RPMI7951 (cell line): ENCODE measurements around the gene BCL2A1. TPM values are rescaled to one million over a fixed set of nuclear protein-coding genes. Genes with fewer than 3 reads are reported as not detected.
"Not testable (repeated sequence)": the region's sequence is repeated elsewhere in the genome, so short reads cannot be mapped to it uniquely, and the experiment has no call there.

Source experiments
- DNase-seq: peaks from one replicate; pipeline ENCODE4 v3.0.0-alpha.2; 2012; ENCODE audit warnings: low read depth
- total RNA-seq: library from RNA; depleted of rRNA; stranded (reverse); fragments of >200 nt; shearing (Covaris generic); gene quantifications from 2 replicates; pipeline ENCODE4 v1.2.3, GENCODE V29; 2014

The BCL2A1 gene
- total RNA-seq, 1 experiment from 2014 or later = 3.0 TPM

- DNase-seq = peak; percentile 34
These were observed 18.7 kb upstream of the BCL2A1 start for GRCh38 chr15:79989682-79990081.

- DNase-seq = no peak
These were observed 18.2 kb upstream of the BCL2A1 start for GRCh38 chr15:79989183-79989582.

- DNase-seq = no peak
These were observed 17.6 kb upstream of the BCL2A1 start for GRCh38 chr15:79988448-79989117.

GRCh38 chr15:79987969-79988368, 17.0 kb upstream of the BCL2A1 start:
- DNase-seq = no peak

GRCh38 chr15:79987569-79987955, 16.6 kb upstream of the BCL2A1 start:
- no peak for DNase-seq

GRCh38 chr15:79981831-79982455, 10.9 kb upstream of the BCL2A1 start:
- DNase-seq = no peak

GRCh38 chr15:79978655-79979514, 7.9 kb upstream of the BCL2A1 start:
- peak; percentile 77 for DNase-seq

GRCh38 chr15:79978260-79978654, 7.3 kb upstream of the BCL2A1 start:
- no peak for DNase-seq

- no peak for DNase-seq
These were observed 6.5 kb upstream of the BCL2A1 start for GRCh38 chr15:79977431-79978054.

GRCh38 chr15:79973456-79974195, 2.6 kb upstream of the BCL2A1 start:
- no peak for DNase-seq

- DNase-seq = no peak
These were observed 1.9 kb upstream of the BCL2A1 start for GRCh38 chr15:79972863-79973262.

GRCh38 chr15:79970181-79970580, 815 bp downstream of the BCL2A1 start:
- no peak for DNase-seq

GRCh38 chr15:79969146-79969545, 1.9 kb downstream of the BCL2A1 start:
- DNase-seq = no peak

- no peak for DNase-seq
These were observed 3.5 kb downstream of the BCL2A1 start for GRCh38 chr15:79967298-79968182.

GRCh38 chr15:79966634-79967297, 4.2 kb downstream of the BCL2A1 start:
- DNase-seq = no peak

GRCh38 chr15:79965846-79966630, 5.0 kb downstream of the BCL2A1 start:
- DNase-seq = no peak

- no peak for DNase-seq
These were observed 6.7 kb downstream of the BCL2A1 start for GRCh38 chr15:79964232-79964805.

GRCh38 chr15:79962921-79963320, 8.1 kb downstream of the BCL2A1 start:
- not testable (repeated sequence) for DNase-seq

- DNase-seq = no peak
These were observed 8.8 kb downstream of the BCL2A1 start for GRCh38 chr15:79962178-79962577.
